Activated B cell treated with CpG ODN at 0.5 μM for 24 hours (primary cell): ENCODE measurements around the gene ASXL1. TPM values are rescaled to one million over a fixed set of nuclear protein-coding genes. Genes with fewer than 3 reads are reported as not detected.

Experiments used
- ATAC-seq: fragments of 200-7000 bp; cut with Tn5 transposase; one replicate; pipeline ENCODE4 v1.10.0; 2021; ENCODE audit warnings: low read depth, mild to moderate bottlenecking, moderate library complexity
- CTCF ChIA-PET: fragments of 350-600 bp; sonication (Branson Sonifier 250); formaldehyde crosslinking; loops from one replicate; lab custom pipeline; 2021; ENCODE audit warnings: antibody characterized with exemption; lab: Charles Lee
- POLR2A ChIA-PET: fragments of 350-600 bp; sonication (Branson Sonifier 250); formaldehyde crosslinking; loops from one replicate; lab custom pipeline; 2021; ENCODE audit warnings: antibody characterized with exemption; lab: Charles Lee
- DNase-seq: peaks from one replicate; pipeline ENCODE4 v3.0.0; 2022
- H3K27ac Mint-ChIP-seq: one replicate; pipeline ENCODE4 v1.8.0; 2020; ENCODE audit warnings: mixed read lengths
- H3K27me3 Mint-ChIP-seq: one replicate; pipeline ENCODE4 v1.8.0; 2021; ENCODE audit warnings: mixed read lengths
- H3K36me3 Mint-ChIP-seq: one replicate; pipeline ENCODE4 v1.8.0; 2021; ENCODE audit warnings: low read depth, mixed read lengths
- H3K4me1 Mint-ChIP-seq: one replicate; pipeline ENCODE4 v1.8.0; 2021; ENCODE audit warnings: mixed read lengths
- H3K4me3 Mint-ChIP-seq: one replicate; pipeline ENCODE4 v1.8.0; 2020; ENCODE audit warnings: mild to moderate bottlenecking, mixed read lengths
- H3K9me3 Mint-ChIP-seq: one replicate; pipeline ENCODE4 v1.8.0; 2020; ENCODE audit warnings: mixed read lengths
- intact Hi-C: fragments of 100-400 bp; cut with micrococcal nuclease; formaldehyde crosslinking; loops from one replicate; pipeline ENCODE4 v1.15.1; 2024
- total RNA-seq: library from RNA; stranded (reverse); gene quantifications from 2 replicates; pipeline ENCODE4 v1.2.3, GENCODE V29; 2022
- TF ChIP-seq, protein P1 (sequence below): fragments of 200-600 bp; IDR thresholded peaks from one replicate; pipeline ENCODE4 v1.8.0; 2022; ENCODE audit warnings: antibody characterized with exemption, mild to moderate bottlenecking

Gene ASXL1
- total RNA-seq, 1 donor from 2014 or later: 169 TPM

- Mint-ChIP-seq H3K27ac (no peak overlapping the region), H3K9me3 (no peaks in the 10 kb centered on the region), H3K36me3 (peaks cover 3% of the 10 kb centered on the region), H3K4me1 (peaks cover 13% of the 10 kb centered on the region), H3K4me3 (no peak overlapping the region), H3K27me3 (no peaks in the 10 kb centered on the region)
- ChIA-PET CTCF (no interaction called here), POLR2A (interaction anchor here (1.0 kb wide), 1 partner anchor 99 kb away, joined by 5 read pairs; no protein-coding TSS in a partner anchor)
- no peak for DNase-seq
- peak; percentile 57 for ATAC-seq
- intact Hi-C loops: loop anchor here (1.0 to 10.0 kb wide), 3 partner anchors 120 to 302 kb away; no protein-coding TSS in a partner anchor
- TF ChIP-seq, protein P1, sequence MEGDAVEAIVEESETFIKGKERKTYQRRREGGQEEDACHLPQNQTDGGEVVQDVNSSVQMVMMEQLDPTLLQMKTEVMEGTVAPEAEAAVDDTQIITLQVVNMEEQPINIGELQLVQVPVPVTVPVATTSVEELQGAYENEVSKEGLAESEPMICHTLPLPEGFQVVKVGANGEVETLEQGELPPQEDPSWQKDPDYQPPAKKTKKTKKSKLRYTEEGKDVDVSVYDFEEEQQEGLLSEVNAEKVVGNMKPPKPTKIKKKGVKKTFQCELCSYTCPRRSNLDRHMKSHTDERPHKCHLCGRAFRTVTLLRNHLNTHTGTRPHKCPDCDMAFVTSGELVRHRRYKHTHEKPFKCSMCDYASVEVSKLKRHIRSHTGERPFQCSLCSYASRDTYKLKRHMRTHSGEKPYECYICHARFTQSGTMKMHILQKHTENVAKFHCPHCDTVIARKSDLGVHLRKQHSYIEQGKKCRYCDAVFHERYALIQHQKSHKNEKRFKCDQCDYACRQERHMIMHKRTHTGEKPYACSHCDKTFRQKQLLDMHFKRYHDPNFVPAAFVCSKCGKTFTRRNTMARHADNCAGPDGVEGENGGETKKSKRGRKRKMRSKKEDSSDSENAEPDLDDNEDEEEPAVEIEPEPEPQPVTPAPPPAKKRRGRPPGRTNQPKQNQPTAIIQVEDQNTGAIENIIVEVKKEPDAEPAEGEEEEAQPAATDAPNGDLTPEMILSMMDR: no peak
Measured at GRCh38 chr20:32457479-32457986, 99.4 kb downstream of the ASXL1 start.

GRCh38 chr20:32458061-32458836, 100.1 kb downstream of the ASXL1 start:
- ChIA-PET CTCF (interaction anchor here (0.6 kb wide), 1 partner anchor 218 kb away, joined by 3 read pairs; no protein-coding TSS in a partner anchor), POLR2A (interaction anchor here (0.6 to 1.0 kb wide), 2 partner anchors 10 to 99 kb away, joined by 3 to 5 read pairs; no protein-coding TSS in a partner anchor)
- Mint-ChIP-seq H3K27ac (no peak overlapping the region), H3K27me3 (no peaks in the 10 kb centered on the region), H3K4me1 (peaks cover 13% of the 10 kb centered on the region), H3K9me3 (no peaks in the 10 kb centered on the region), H3K4me3 (peak overlapping the region; percentile 24), H3K36me3 (no peaks in the 10 kb centered on the region)
- intact Hi-C loops: loop anchor here (10.0 kb wide), 1 partner anchor 197 kb away; no protein-coding TSS in a partner anchor
- TF ChIP-seq, protein P1: no peak
- ATAC-seq (no peak), DNase-seq (no peak)

- H3K9me3 Mint-ChIP-seq: no peaks in the 10 kb centered on the region
- POLR2A ChIA-PET: interaction anchor here (0.6 kb wide), 1 partner anchor 9 kb away, joined by 3 read pairs; no protein-coding TSS in a partner anchor
Measured at GRCh38 chr20:32458837-32459220, 100.7 kb downstream of the ASXL1 start.

GRCh38 chr20:32460231-32460630, 102.1 kb downstream of the ASXL1 start:
- intact Hi-C loops: no loop called here
- Mint-ChIP-seq H3K27ac (no peak overlapping the region), H3K4me1 (peaks cover 11% of the 10 kb centered on the region), H3K36me3 (no peaks in the 10 kb centered on the region), H3K27me3 (no peaks in the 10 kb centered on the region), H3K4me3 (no peak overlapping the region), H3K9me3 (no peaks in the 10 kb centered on the region)
- DNase-seq (no peak), ATAC-seq (no peak)
- CTCF ChIA-PET: no interaction called here
- POLR2A ChIA-PET: no interaction called here
- TF ChIP-seq, protein P1: no peak

More at GRCh38 chr20:32458837-32459220, 100.7 kb downstream of the ASXL1 start:
- no peak overlapping the region for H3K27ac Mint-ChIP-seq
- no peak for ATAC-seq
- intact Hi-C loops: loop anchor here (10.0 kb wide), 1 partner anchor 196 kb away; no protein-coding TSS in a partner anchor
- no peak overlapping the region for H3K4me3 Mint-ChIP-seq
- CTCF ChIA-PET: interaction anchor here (0.6 kb wide), 1 partner anchor 219 kb away, joined by 3 read pairs; no protein-coding TSS in a partner anchor
- H3K36me3 Mint-ChIP-seq: no peaks in the 10 kb centered on the region
- no peaks in the 10 kb centered on the region for H3K27me3 Mint-ChIP-seq
- no peak for DNase-seq
- TF ChIP-seq, protein P1: no peak
- peaks cover 13% of the 10 kb centered on the region for H3K4me1 Mint-ChIP-seq
